GM23248 (cell line): ENCODE results near the gene ANKRD30A. TPM values are rescaled to one million over a fixed set of nuclear protein-coding genes. Genes with fewer than 3 reads are reported as not detected.
"Not testable (repeated sequence)": the region's sequence is repeated elsewhere in the genome, so short reads cannot be mapped to it uniquely, and the experiment has no call there.

Experiments
- DNase-seq: peaks from one replicate; pipeline ENCODE4 v3.0.0-alpha.2; 2015
- H2AFZ ChIP-seq: fragments of 200-600 bp; sonication (generic); 2 replicates; pipeline ENCODE4 v1.6.1; 2016; ENCODE audit warnings: antibody characterized with exemption
- H3F3A ChIP-seq: fragments of 200-600 bp; sonication (generic); 2 replicates; pipeline ENCODE4 v1.6.1; 2016; ENCODE audit warnings: mild to moderate bottlenecking, antibody characterized with exemption, mixed run types; ENCODE audit not compliant: insufficient read depth
- H3K27ac ChIP-seq: fragments of 200-600 bp; sonication (generic); 2 replicates; pipeline ENCODE4 v1.5.1; 2016; ENCODE audit warnings: mild to moderate bottlenecking
- H3K27me3 ChIP-seq: fragments of 200-600 bp; sonication (generic); replicated peaks from 2 replicates; pipeline ENCODE4 v1.6.1; 2016; ENCODE audit warnings: mild to moderate bottlenecking; ENCODE audit not compliant: insufficient read depth
- H3K36me3 ChIP-seq: fragments of 200-600 bp; sonication (generic); 2 replicates; pipeline ENCODE4 v1.6.1; 2016; ENCODE audit warnings: low read depth, mild to moderate bottlenecking
- H3K4me1 ChIP-seq: fragments of 200-600 bp; sonication (generic); 2 replicates; pipeline ENCODE4 v1.6.1; 2016; ENCODE audit warnings: mild to moderate bottlenecking; ENCODE audit not compliant: insufficient read depth
- H3K4me2 ChIP-seq: fragments of 200-600 bp; sonication (generic); one replicate; pipeline ENCODE4 v1.6.1; 2016; ENCODE audit warnings: mild to moderate bottlenecking; ENCODE audit not compliant: unreplicated experiment
- H3K4me3 ChIP-seq: fragments of 200-600 bp; sonication (generic); 2 replicates; pipeline ENCODE4 v1.5.1; 2016; ENCODE audit warnings: mild to moderate bottlenecking
- H3K79me2 ChIP-seq: fragments of 200-600 bp; sonication (generic); 2 replicates; pipeline ENCODE4 v1.6.1; 2016; ENCODE audit warnings: mild to moderate bottlenecking; ENCODE audit not compliant: insufficient read depth
- H3K9ac ChIP-seq: fragments of 200-600 bp; sonication (generic); 2 replicates; pipeline ENCODE4 v1.6.1; 2016; ENCODE audit warnings: mild to moderate bottlenecking
- H3K9me2 ChIP-seq: fragments of 200-600 bp; sonication (generic); 2 replicates; pipeline ENCODE4 v1.6.1; 2016; ENCODE audit warnings: mixed run types, mild to moderate bottlenecking, moderate library complexity; ENCODE audit not compliant: insufficient read depth
- H3K9me3 ChIP-seq: fragments of 200-600 bp; sonication (generic); one replicate; pipeline ENCODE4 v1.6.1; 2017; ENCODE audit warnings: low read depth
- H4K20me1 ChIP-seq: fragments of 200-600 bp; sonication (generic); 2 replicates; pipeline ENCODE4 v1.6.0; 2016; ENCODE audit not compliant: insufficient read depth
- EZH2 ChIP-seq: fragments of 200-600 bp; sonication (generic); IDR thresholded peaks from 2 replicates; pipeline ENCODE4 v1.6.1; 2018; ENCODE audit warnings: antibody characterized with exemption, mild to moderate bottlenecking; ENCODE audit not compliant: insufficient read depth, poor library complexity, severe bottlenecking
- EZH2phosphoT487 ChIP-seq: fragments of 200-600 bp; sonication (generic); IDR thresholded peaks from 2 replicates; pipeline ENCODE4 v1.6.1; 2018; ENCODE audit warnings: antibody characterized with exemption, moderate library complexity, mild to moderate bottlenecking, low read depth; ENCODE audit not compliant: insufficient read depth
- WGBS, 2 experiments: methylation state at CpG; one replicate each; pipeline ENCODE4 v1.1.6; 2015 to 2017; ENCODE audit warnings: low lambda C conversion rate in 2 of 2, low coverage in 1 of 2; ENCODE audit errors: missing lambda C conversion rate in 2 of 2; 5-methylcytosine and 5-hydroxymethylcytosine counted together
- in situ Hi-C: fragments of 300-500 bp; cut with MboI; formaldehyde crosslinking; loops from 2 replicates; pipeline ENCODE4 v1.15.0; 2020
- polyA plus RNA-seq: library from polyadenylated mRNA; unstranded; fragments of >200 nt; fragmentation: Nextera tagmentation; extraction: Ambion mirVana; gene quantifications from 2 replicates; pipeline ENCODE4 v1.2.1, GENCODE V29; 2016
- total RNA-seq: library from RNA; depleted of rRNA; stranded (reverse); fragments of >200 nt; shearing (Covaris generic); gene quantifications from 2 replicates; pipeline ENCODE4 v1.2.3, GENCODE V29; 2014; rRNA removed

ANKRD30A gene
- not detected in 2 replicates for total RNA-seq
- polyA plus RNA-seq: not detected in 2 replicates

GRCh38 chr10:37125191-37125732 lies at the start of gene ANKRD30A:
TSS of gene ANKRD30A (plus strand) at chr10:37125598. CDS start at chr10:37125788, 190 bp downstream.
- H3K27ac ChIP-seq: no peak within 1 kb of the TSS
- no peak for TF ChIP-seq EZH2phosphoT487
- TF ChIP-seq EZH2: no peak
- no peaks in the 10 kb centered on the region for H3K9me2 ChIP-seq
- no peaks in the 10 kb centered on the region for H3K79me2 ChIP-seq
- H2AFZ ChIP-seq: no peak within 1 kb of the TSS
- H3F3A ChIP-seq: no peaks in the 10 kb centered on the region
- H3K4me2 ChIP-seq: no peak within 1 kb of the TSS
- H3K36me3 ChIP-seq: no peaks in the 10 kb centered on the region
- H3K27me3 ChIP-seq: no peaks in the 10 kb centered on the region
- H3K9me3 ChIP-seq: no peaks in the 10 kb centered on the region
- H3K9ac ChIP-seq: no peak within 1 kb of the TSS
- 87 to 90% methylated on average over 27 to 36 of the region's 39 CpGs for WGBS, 2 experiments
- H4K20me1 ChIP-seq: no peaks in the 10 kb centered on the region
- H3K4me3 ChIP-seq: no peak within 1 kb of the TSS
- no peaks in the 10 kb centered on the region for H3K4me1 ChIP-seq
- no peak for DNase-seq
- in situ Hi-C loops: no loop called here

- H3K9me3 ChIP-seq, H4K20me1 ChIP-seq, H3K79me2 ChIP-seq, H3K9me2 ChIP-seq, H3F3A ChIP-seq, in situ Hi-C loops, H3K9ac ChIP-seq, H3K36me3 ChIP-seq, H3K4me1 ChIP-seq, H3K4me3 ChIP-seq, H3K4me2 ChIP-seq, DNase-seq, H3K27me3 ChIP-seq, H3K27ac ChIP-seq, H2AFZ ChIP-seq: not testable (repeated sequence)
- 23 to 43% methylated on average over 9 to 10 of the region's 10 CpGs for WGBS, 2 experiments
Observed at GRCh38 chr10:37076083-37076482, 49.3 kb upstream of the ANKRD30A start.

- Histone ChIP-seq H3K4me1 (no peaks in the 10 kb centered on the region), H2AFZ (no peak overlapping the region), H3K36me3 (no peaks in the 10 kb centered on the region), H3F3A (no peaks in the 10 kb centered on the region), H3K9me3 (no peaks in the 10 kb centered on the region), H3K27ac (no peak overlapping the region), H3K79me2 (no peaks in the 10 kb centered on the region), H3K4me2 (no peak overlapping the region), H3K27me3 (no peaks in the 10 kb centered on the region), H3K9ac (no peak overlapping the region), H3K9me2 (no peaks in the 10 kb centered on the region), H3K4me3 (no peak overlapping the region), H4K20me1 (no peaks in the 10 kb centered on the region)
- TF ChIP-seq EZH2: no peak
- TF ChIP-seq EZH2phosphoT487: no peak
- WGBS, 2 experiments: 0% methylated on average over 3 of the region's 3 CpGs
- no peak for DNase-seq
- in situ Hi-C loops: no loop called here
Observed at GRCh38 chr10:37095792-37096573, 29.4 kb upstream of the ANKRD30A start.

GRCh38 chr10:37101261-37101660 lies 24.1 kb upstream of the ANKRD30A start:
- no peak for DNase-seq
- no peak overlapping the region for H3K4me2 ChIP-seq
- no peaks in the 10 kb centered on the region for H3K79me2 ChIP-seq
- no peaks in the 10 kb centered on the region for H3K36me3 ChIP-seq
- in situ Hi-C loops: no loop called here
- H3K9ac ChIP-seq: no peak overlapping the region
- no peaks in the 10 kb centered on the region for H3K9me2 ChIP-seq
- H3K27ac ChIP-seq: no peak overlapping the region
- TF ChIP-seq EZH2 (no peak), EZH2phosphoT487 (no peak)
- H3K27me3 ChIP-seq: no peaks in the 10 kb centered on the region
- H2AFZ ChIP-seq: no peak overlapping the region
- H3K4me3 ChIP-seq: no peak overlapping the region
- 5 to 10% methylated on average over 3 of the region's 3 CpGs for WGBS, 2 experiments
- no peaks in the 10 kb centered on the region for H3F3A ChIP-seq
- H3K9me3 ChIP-seq: no peaks in the 10 kb centered on the region
- no peaks in the 10 kb centered on the region for H3K4me1 ChIP-seq
- no peaks in the 10 kb centered on the region for H4K20me1 ChIP-seq
